Body of pancreas (tissue), 4 donors: Measurements from ENCODE around the gene LTBP4. TPM values are rescaled to one million over a fixed set of nuclear protein-coding genes. Genes with fewer than 3 reads are reported as not detected.
A peak's percentile ranks its signal among the peaks of the same experiment; 100 is the strongest.

Source experiments
- ATAC-seq: fragments of 150-250 bp; one replicate; pipeline ENCODE4 v1.9.1; 2016
- DNase-seq, 4 donors: peaks; one replicate each; pipeline ENCODE4 v3.0.0-alpha.2; 2019
- H3K27ac ChIP-seq, 4 donors: fragments of 200-600 bp; sonication (generic); 1 replicate in 3 of 4; 2 replicates in 1 of 4; pipeline versions ENCODE4 v1.5.1 to v1.6.1; 2016 to 2019; ENCODE audit warnings: mild to moderate bottlenecking in 1 of 4, mixed read lengths in 1 of 4, moderate library complexity in 1 of 4
- H3K27me3 ChIP-seq, 2 donors: fragments of 200-600 bp; sonication (generic); one replicate each; pipeline ENCODE4 v1.6.0; 2016; ENCODE audit warnings: mild to moderate bottlenecking in 1 of 2
- H3K36me3 ChIP-seq, 2 donors: fragments of 200-600 bp; sonication (generic); replicated peaks in 1 of 2; 2 replicates each; pipeline ENCODE4 v1.5.1; 2016; ENCODE audit warnings: low read depth in 2 of 2; ENCODE audit not compliant: insufficient read depth in 1 of 2
- H3K4me1 ChIP-seq: fragments of 200-600 bp; sonication (generic); one replicate; pipeline ENCODE4 v1.6.0; 2016
- H3K4me3 ChIP-seq, 2 donors: fragments of 200-600 bp; sonication (generic); 1 replicate in 1 of 2; 2 replicates in 1 of 2; pipeline ENCODE4 v1.5.1; 2016 to 2019
- H3K9me3 ChIP-seq, 3 donors: fragments of 200-600 bp; sonication (generic); 1 replicate in 2 of 3; 2 replicates in 1 of 3; pipeline ENCODE4 v1.5.1; 2016
- CTCF ChIP-seq, 7 experiments: fragments of 450-650 bp in 4 of 7; fragments of 200-600 bp in 3 of 7; sonication (generic) in 3 of 7; IDR thresholded peaks; one replicate each; pipeline ENCODE4 v1.5.1; 2016 to 2019; ENCODE audit warnings: antibody characterized with exemption in 7 of 7
- POLR2A ChIP-seq, 3 donors: fragments of 450-650 bp; IDR thresholded peaks; one replicate each; pipeline ENCODE4 v1.6.1; 2016; ENCODE audit warnings: antibody characterized with exemption in 3 of 3, mild to moderate bottlenecking in 2 of 3
- WGBS, 2 donors: methylation state at CpG; one replicate each; pipeline ENCODE4 v1.1.5; 2017; 5-methylcytosine and 5-hydroxymethylcytosine counted together
- intact Hi-C: fragments of 100-400 bp; cut with DNase I; formaldehyde crosslinking; loops from one replicate; pipeline ENCODE4 v1.15.1; 2023
- total RNA-seq, 2 donors: library from RNA; depleted of rRNA; stranded (reverse); fragments of >200 nt; gene quantifications; one replicate each; pipeline ENCODE4 v1.1.0, GENCODE V29; 2016

LTBP4 gene
- total RNA-seq, 2 donors from 2014 or later = 45.1 to 195 TPM

DNA sequence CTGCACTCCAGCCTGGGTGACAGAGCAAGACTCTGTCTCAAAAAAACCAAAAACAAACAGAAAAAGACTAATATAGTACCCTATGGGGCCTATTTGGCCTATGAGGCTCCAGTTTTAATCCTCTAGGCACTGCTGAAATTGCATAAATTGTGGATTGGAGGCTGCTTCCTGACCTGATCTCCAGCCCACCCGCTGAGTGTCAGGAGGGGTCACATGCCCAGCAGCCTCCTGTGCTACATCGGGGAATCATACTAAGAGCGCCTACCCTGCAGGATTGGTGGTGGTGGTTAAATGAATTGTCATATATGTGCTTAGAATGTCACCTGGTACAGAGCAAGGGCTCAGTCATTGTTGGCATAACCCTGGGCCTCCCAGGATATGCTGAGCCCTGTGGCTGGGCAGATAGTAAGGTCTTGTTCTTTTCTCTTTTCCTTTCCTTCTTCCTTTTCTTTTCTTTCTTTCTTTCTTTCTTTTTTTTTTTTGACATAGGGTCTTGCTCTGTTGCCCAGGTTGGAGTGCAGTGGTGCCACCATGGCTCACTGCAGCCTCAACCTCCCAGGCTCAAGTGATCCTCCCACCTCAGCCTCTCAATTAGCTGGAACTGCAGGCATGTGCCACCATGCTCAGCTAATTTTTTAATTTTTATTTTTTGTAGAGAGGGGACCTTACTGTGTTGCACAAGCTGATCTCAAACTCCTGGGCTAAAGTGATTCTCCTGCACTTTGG, 31.3 kb downstream of the LTBP4 start:
- Histone ChIP-seq H3K4me3 (no peak overlapping the region), H3K27me3 (no peaks in the 10 kb centered on the region), H3K4me1 (peaks cover 3% of the 10 kb centered on the region), H3K9me3 (no peaks in the 10 kb centered on the region), H3K36me3 (no peaks in the 10 kb centered on the region), H3K27ac (no peak overlapping the region)
- TF ChIP-seq CTCF (IDR thresholded peaks at IDR 0.05) = no peak
- TF ChIP-seq POLR2A (IDR thresholded peaks at IDR 0.05) = no peak
- intact Hi-C loops = loop anchor here (10.0 kb wide), 1 partner anchor 108 kb away; no protein-coding TSS in a partner anchor
- DNase-seq (no peak), ATAC-seq (no peak)
- 71 to 90% methylated on average over 3 of the region's 3 CpGs for WGBS, 2 donors

DNA sequence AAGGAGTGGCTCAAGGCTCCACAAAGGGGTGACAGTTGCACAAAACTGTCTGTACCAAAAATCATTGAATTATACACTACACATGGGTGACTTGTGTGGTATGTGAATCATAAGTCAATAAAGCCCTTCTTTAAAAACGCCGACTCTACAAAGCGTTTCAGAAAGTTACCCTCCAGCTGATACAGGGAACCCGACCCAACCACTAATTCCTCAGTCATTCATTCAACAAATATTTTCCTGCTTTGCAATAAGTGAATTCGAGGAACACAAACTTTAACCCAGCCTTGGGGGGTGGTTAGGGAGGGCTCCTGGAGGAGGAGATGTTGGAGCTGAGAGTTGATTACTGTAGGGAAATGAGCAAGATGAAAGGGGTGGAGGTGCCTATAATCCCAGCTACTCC, 32.0 kb downstream of the LTBP4 start:
- intact Hi-C loops = loop anchor here (10.0 kb wide), 1 partner anchor 108 kb away; no protein-coding TSS in a partner anchor
- Histone ChIP-seq H3K27ac (no peak overlapping the region), H3K27me3 (no peaks in the 10 kb centered on the region), H3K9me3 (no peaks in the 10 kb centered on the region), H3K36me3 (no peaks in the 10 kb centered on the region), H3K4me1 (peaks cover 3% of the 10 kb centered on the region), H3K4me3 (no peak overlapping the region)
- no peak for DNase-seq
- ATAC-seq = no peak
- WGBS, 2 donors = 65 to 71% methylated on average over 5 of the region's 5 CpGs
- no peak for TF ChIP-seq POLR2A (IDR thresholded peaks at IDR 0.05)

GRCh38 chr19:40638327-40638726, 37.2 kb downstream of the LTBP4 start:
- Histone ChIP-seq H3K27ac (no peak overlapping the region), H3K27me3 (no peaks in the 10 kb centered on the region), H3K9me3 (no peaks in the 10 kb centered on the region), H3K36me3 (no peaks in the 10 kb centered on the region), H3K4me1 (peaks cover 3% of the 10 kb centered on the region), H3K4me3 (no peak overlapping the region)
- intact Hi-C loops = loop anchor here (5.0 to 10.0 kb wide), 2 partner anchors 114 to 501 kb away; no protein-coding TSS in a partner anchor
- DNase-seq (no peak), ATAC-seq (no peak)
- TF ChIP-seq CTCF (IDR thresholded peaks at IDR 0.05) (no peak), POLR2A (IDR thresholded peaks at IDR 0.05) (no peak)
- 38 to 56% methylated on average over 1 of the region's 1 CpG for whole genome bisulfite sequencing, 2 donors

DNA sequence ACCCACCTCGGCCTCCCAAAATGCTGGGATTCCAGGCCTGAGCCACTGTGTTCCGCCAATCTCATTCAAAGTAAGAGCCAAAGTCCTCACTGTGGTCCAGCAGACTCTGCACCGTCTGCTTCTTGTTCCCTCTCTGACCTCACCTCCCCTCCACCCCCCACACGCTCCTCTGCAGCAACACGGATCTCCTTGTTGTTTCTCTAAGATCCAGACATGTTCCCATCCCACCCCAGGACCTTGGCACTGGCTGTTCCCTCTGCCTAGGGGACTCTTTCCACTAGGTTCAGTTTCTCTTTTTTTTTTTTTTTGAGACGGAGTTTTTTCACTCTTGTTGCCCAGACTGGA, 38.4 kb downstream of the LTBP4 start:
- Histone ChIP-seq H3K4me1 (no peaks in the 10 kb centered on the region), H3K4me3 (no peak overlapping the region), H3K36me3 (no peaks in the 10 kb centered on the region), H3K27ac (no peak overlapping the region), H3K27me3 (no peaks in the 10 kb centered on the region), H3K9me3 (no peaks in the 10 kb centered on the region)
- WGBS, 2 donors = 70 to 79% methylated on average over 6 of the region's 6 CpGs
- ATAC-seq = no peak
- TF ChIP-seq CTCF (IDR thresholded peaks at IDR 0.05) = no peak
- no peak for TF ChIP-seq POLR2A (IDR thresholded peaks at IDR 0.05)
- intact Hi-C loops = loop anchor here (5.0 to 10.0 kb wide), 2 partner anchors 115 to 502 kb away; no protein-coding TSS in a partner anchor
- no peak for DNase-seq

GRCh38 chr19:40640744-40641143, 39.6 kb downstream of the LTBP4 start:
- ATAC-seq = peak; percentile 28
- 23 to 38% methylated on average over 2 to 5 of the region's 5 CpGs for WGBS, 2 donors

More at GRCh38 chr19:40640744-40641143, 39.6 kb downstream of the LTBP4 start:
- Histone ChIP-seq H3K9me3 (no peaks in the 10 kb centered on the region), H3K4me1 (peaks cover 3% of the 10 kb centered on the region), H3K4me3 (no peak overlapping the region), H3K27me3 (no peaks in the 10 kb centered on the region), H3K27ac (no peak overlapping the region), H3K36me3 (no peaks in the 10 kb centered on the region)
- DNase-seq = peak in 1 of 4 donors; percentile 24
- intact Hi-C loops = no loop called here
- TF ChIP-seq CTCF (IDR thresholded peaks at IDR 0.05) (no peak), POLR2A (IDR thresholded peaks at IDR 0.05) (no peak)
